Adrenal gland (tissue), 5 donors: ENCODE results near the gene ADAMTSL1.

ENCODE experiments used
- CTCF ChIP-seq, 6 experiments: fragments of 450-650 bp in 4 of 6; fragments of 200-600 bp in 2 of 6; sonication (generic) in 1 of 6; IDR thresholded peaks; 1 replicate in 5 of 6; 2 replicates in 1 of 6; pipeline versions ENCODE4 v1.5.1 to v1.8.0; 2016 to 2021; ENCODE audit warnings: antibody characterized with exemption in 6 of 6, mild to moderate bottlenecking in 2 of 6, moderate library complexity in 1 of 6
- POLR2A ChIP-seq, 2 donors: fragments of 450-650 bp; IDR thresholded peaks; one replicate each; pipeline ENCODE4 v1.6.1; 2017; ENCODE audit warnings: antibody characterized with exemption in 2 of 2, mild to moderate bottlenecking in 2 of 2, moderate library complexity in 1 of 2
- donor health status: DM: no; HTN: no; CAD: no.

GRCh38 chr9:18745710-18746109, 271.8 kb downstream of the ADAMTSL1 start:
- no peak for TF ChIP-seq CTCF (IDR thresholded peaks at IDR 0.05)
- no peak for TF ChIP-seq POLR2A (IDR thresholded peaks at IDR 0.05)
